Astrocyte of the hippocampus (primary cell): ENCODE measurements around the gene ADI1.
"Not testable (repeated sequence)": the region's sequence is repeated elsewhere in the genome, so short reads cannot be mapped to it uniquely, and the experiment has no call there.

Experiments
- DNase-seq: peaks from one replicate; pipeline ENCODE4 v3.0.0; 2011; ENCODE audit warnings: low read depth, low spot score

ADI1 gene

GRCh38 chr2:3493615-3494007, 25.7 kb downstream of the ADI1 start:
- peak; percentile 66 for DNase-seq

DNA sequence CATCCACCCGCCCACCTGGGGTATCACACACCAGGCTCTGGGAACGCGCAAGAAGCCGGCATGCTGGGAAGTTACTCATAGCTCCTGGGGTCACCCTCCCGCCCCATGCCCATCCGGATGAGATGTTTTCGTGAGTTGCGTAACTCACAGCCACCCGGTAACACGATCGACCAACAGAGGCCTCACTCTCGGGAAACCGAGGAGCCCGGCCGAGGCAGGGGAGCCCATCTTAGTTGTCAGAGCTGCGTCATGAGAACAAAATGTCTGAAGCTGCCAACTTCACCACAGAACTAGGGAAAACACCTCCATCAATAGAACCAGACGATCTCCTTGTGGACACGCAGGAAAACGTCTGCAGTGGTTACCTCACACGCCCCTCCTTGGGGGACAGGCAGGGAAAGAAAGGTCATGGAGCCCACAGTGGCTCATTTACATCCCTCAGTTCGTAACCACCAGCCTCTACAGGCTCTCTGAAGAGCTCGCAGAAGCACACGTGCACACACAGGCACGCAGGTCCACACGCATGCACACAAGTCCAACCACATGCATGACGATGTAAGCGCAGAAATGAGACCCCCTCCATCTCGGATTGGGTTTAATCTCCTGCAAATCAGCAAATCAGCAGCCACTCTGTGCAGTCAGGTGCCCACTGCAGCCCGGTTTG, 26.2 kb downstream of the ADI1 start:
- DNase-seq: peak; percentile 61

GRCh38 chr2:3492475-3492787, 26.9 kb downstream of the ADI1 start:
- not testable (repeated sequence) for DNase-seq

DNA sequence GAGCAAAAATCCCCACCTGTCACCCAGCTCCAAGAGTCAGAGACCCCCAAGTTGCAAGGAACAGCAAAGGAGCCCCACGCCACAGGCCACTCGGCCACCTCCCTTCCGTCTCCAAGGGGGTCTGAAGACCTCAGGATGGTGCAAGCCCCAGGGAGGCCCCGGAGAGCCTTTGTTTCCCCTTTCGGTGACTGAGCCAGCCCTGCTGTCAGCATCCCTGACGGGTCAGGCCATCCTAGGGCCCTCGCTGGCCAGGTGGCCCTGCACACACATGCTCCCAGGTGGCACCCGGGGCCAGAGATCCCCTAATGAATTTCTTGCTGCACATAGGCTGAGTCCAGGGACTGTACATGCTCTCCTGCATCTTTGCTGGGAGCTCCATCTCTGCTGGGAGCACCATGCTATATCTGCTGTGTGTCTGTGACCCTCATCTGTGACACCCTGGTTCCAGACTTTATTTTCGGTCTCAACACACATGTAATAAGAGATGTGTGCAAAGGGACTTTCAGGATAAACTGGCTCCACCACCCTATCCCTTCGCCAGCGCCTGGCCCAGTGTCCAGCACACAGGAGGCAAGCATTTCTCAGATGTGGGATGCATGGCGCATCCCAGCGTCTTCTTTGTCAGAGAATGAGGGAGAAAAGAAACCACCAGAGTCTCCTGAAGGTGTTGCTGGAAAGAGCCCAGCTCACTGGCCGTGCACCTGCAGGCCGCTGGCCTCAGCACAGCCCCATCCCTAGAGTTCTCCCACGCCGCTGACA, 27.4 kb downstream of the ADI1 start:
- DNase-seq: no peak

DNA sequence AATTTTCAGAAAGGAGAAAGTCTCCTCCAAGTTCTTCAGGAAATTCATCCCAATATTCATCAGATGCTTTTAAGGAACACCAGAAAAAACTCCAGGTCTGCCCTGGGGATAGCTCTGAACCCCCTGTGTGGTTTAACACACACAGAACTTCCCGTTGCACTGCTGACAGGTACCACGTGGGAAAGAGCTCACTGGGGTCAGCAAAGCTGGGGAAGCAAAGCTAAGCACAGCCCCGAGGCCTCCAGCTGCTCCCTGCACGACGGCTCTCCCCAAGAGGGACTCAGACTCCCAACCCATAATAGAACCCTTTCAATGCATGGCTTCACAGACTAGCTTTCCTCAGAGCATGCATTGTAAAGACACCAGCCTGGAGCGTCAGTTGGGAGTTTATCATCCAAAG, 28.0 kb downstream of the ADI1 start:
- no peak for DNase-seq

DNA sequence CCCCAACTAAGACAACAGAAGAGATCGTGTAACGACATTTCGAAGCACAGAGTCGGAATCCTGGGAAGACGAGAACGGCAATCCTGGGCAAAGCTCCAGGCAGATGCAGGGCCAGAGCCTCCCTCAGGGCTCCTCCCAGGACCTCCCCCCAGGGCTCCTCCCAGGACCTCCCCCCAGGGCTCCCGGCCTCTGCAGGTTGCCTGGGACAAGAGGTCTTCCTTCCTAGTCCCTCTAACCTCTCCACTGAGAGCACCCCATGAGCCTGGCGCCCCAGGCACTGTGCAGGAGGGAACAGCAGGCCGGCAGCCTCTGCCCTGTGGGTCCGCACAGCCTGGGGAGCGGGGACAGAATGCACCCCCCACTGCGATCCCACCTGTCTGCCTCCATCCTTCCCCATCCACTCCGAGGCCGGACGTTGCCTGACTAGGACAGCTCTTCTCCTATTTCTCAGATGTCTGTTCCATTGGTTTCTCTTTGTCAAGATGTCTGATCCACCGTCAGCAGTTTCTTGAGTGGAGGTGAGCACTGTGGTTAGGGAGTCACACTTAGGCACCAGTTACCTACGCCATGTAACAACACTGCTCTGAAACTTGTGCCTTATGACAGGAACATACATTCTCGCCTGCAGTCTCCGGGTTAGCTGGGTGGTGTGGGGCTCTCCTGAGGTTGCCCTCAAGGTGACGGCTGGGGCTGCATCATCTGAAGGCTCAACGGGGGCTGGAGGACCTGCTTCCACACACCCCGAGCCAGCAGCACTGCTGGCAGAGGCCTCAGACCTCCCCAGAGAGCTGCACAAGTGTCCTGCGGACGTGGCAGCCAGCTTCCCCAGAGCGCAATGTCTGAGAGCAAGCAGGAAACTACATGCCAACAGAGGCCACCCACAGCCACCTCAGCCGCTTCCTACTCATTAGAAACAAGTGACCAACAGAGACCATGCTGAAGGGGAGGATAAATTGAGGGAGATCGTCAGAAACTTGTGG, 28.9 kb downstream of the ADI1 start:
- DNase-seq: no peak

- DNase-seq: no peak
These were observed 29.6 kb downstream of the ADI1 start for GRCh38 chr2:3489764-3490115.

DNA sequence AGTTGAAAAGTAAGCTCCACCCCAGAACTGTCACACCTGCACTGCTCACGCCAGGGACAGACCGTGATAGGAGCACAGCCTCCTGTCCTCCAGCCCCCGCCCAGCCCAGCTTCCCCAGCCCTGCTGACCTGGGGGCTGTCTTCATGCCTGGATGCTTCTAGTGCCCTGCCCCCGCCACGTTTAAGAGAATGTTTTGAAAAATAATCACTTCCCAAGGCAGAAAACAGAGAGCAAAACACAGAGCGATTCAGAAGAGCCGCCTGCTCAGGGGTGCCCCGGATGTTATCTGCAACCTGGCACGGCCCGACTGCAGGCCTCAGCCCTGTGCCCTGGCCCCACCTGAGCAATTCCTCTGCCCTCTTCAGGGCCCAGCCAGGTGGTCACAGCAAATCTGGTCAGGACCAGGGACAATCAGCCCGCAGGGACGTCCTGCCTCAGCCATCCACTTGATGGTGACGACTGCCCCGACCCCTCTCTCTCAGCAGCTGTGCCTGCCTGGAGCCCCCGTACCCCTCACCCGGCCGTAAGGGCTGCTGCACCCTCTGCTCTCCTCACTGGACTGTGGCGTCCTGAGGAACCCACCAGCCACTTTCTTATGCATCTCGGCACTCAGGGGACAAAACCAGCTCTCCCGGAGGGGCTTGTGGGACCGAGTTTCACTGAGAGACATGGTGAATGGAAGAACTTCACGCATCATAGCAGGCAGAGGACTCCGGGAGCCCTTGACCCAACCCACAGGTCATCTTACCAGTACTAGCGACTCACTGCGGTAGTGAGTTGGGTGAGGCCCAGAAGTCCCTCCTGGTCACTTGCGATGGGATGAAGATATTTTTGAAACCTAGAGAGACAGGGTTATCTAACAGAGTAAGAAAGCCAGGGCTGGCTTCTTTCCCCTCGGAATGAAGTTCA, 30.2 kb downstream of the ADI1 start:
- no peak for DNase-seq

- no peak for DNase-seq
These were observed 31.2 kb downstream of the ADI1 start for GRCh38 chr2:3488061-3488531.

DNA sequence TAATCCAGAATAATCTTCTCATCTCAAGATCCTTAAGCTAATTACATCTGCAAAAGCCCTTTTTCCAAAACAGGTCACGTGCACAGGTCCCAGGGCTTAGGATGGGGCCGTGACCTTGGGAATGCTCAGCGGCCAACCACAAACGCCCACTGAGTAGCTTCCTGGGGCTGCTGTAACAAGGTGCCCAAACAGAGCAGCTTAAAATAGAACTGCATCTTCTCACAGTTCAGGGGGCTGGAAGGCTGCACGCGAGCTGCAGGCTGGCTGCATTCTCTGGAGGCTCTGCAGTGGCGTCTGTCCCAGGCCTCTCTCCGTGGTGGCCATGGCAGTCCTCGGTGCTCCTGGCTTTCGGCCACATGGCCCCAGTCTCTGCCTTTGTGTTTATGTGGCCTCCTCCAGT, 31.9 kb downstream of the ADI1 start:
- no peak for DNase-seq

DNA sequence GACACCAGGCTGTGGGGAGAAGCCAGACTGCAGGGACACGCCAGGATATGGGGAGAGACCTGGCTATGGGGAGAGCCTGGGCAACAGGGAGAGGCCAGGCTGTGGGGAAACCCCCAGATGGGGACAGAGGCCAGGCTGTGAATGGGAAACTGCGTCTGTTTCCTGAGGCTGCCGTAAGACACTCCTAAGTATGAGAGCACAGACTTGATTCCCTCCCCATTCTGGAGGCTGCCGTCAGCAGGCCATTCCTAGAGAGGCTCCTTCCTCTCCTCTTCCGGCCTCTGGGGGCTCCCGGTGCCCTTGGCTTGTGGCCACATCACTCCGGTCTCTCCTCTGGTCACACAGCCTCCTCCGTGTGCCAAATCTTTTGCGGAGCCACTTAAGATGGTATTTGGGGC, 32.3 kb downstream of the ADI1 start:
- no peak for DNase-seq

- no peak for DNase-seq
These were observed 33.0 kb downstream of the ADI1 start for GRCh38 chr2:3486047-3487027.

GRCh38 chr2:3485166-3485565, 34.2 kb downstream of the ADI1 start:
- no peak for DNase-seq

DNA sequence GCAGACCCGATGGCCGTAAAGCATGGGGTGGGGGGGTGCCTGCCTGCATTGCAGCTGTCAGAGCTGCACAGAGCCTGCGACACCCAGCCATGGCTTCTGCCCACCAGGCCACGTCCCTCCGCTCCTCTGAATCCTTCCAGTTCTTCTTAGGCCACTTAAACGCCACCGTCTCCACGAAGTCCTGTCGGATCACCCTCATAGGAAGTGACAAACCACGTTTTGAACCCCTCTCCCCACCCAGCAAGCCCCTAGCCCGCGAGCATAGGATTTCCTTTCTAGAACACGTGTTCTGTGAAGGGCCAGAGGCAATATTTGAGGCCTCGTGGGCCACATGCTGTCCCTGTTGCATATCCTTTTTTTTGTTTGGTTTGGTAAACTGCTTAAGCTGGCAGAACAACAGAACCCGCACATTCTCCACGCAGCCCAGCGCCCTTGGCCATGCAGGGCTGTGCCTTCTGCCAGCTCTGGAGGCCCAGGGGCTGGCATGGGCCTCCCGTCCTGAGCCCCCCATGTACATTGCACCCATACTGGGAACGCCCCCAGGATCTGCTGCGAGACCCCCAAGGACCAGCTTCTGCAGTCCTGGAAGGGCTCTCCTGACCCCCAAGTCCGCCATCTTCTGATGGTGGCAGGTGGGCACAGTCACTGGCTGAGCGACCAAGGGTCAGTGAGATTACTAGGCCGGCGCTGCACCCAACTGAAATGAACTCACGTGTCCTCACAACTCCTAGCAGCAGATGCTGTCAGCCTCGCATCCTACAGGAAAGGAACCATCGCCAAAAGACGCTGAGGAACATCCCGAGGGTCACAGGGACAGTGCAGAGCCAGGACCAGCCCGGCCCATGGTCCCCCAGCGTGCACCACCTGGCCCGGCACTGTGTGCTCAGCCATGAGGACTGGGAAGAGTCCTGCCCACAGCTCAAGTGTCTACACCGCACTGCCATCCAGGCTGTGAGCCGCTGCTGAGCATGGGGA, 35.1 kb downstream of the ADI1 start:
- DNase-seq: no peak

DNA sequence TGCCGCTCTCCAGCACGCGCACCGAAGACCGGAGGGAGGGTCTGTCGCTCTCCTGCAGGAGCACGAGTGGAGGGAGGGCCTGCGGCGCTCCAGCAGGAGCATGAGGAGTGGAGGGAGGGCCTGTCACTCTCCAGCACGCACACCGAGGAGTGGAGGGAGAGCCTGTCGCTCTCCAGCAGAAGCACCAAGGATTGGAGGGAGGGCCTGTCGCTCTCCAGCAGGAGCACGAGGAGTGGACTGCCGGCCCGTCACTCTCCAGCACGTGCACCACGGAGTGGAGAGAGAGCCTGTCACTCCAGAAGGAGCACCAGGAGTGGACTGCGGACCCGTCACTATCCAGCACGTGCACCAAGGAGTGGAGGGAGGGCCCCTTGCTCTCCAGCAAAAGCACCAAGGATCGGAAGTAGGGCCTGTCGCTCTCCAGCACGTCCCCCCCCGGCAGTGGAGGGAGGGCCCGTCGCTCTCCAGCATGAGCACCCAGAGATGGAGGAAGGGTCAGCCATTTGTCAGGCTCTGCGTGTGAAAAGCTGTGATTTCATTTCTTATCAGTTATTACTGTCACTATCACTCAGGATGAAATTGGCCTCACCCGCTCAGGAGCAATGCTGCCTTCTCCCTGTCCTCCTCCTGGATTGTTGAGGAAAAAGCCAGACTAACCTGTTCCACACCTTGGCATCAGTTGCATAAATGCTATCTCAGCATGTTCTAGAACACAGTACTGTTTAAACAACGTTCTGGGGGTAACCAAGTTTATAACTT, 35.9 kb downstream of the ADI1 start:
- peak; percentile 50 for DNase-seq

- DNase-seq: no peak
These were observed 36.9 kb downstream of the ADI1 start for GRCh38 chr2:3482363-3482821.

DNA sequence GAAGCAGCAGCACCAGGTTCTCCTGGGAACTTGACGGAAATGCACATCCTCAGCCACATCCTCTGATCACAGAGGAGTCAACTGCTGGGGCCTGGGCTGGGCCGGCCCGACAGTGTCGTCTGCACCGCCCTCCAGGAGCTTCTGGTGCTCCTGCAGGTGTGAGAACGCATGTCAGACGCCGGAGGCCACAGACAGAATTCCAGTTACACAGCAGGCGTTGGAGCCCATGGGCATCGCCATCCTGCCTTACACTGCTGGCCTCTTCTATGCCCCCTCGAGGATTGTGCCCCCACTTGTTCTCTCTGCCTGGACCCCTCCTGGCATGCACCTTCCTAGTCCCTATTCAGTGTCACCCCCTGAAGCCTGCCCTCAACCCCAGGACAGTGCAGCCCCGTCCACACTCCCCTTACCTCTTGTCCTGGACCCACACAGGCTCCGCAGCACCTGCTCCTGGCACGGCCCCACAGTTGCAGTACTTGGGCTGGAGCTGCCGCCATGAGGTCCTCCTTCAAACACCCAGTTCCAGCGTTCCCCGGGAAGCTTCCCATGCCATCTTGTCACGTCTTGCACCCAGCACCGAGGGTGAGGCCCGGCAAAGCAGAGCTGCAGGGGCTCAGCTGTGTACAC, 37.5 kb downstream of the ADI1 start:
- no peak for DNase-seq

GRCh38 chr2:3481011-3481400, 38.3 kb downstream of the ADI1 start:
- DNase-seq: no peak
